ENCODE results near the gene ZNF445. TPM values are rescaled to one million over a fixed set of nuclear protein-coding genes. Genes with fewer than 3 reads are reported as not detected.
A peak's percentile ranks its signal among the peaks of the same experiment; 100 is the strongest.
"Not testable (repeated sequence)": the region's sequence is repeated elsewhere in the genome, so short reads cannot be mapped to it uniquely, and the experiment has no call there.

ZNF445 gene
- polyA plus RNA-seq, 1 donor: 19.4 TPM

DNA sequence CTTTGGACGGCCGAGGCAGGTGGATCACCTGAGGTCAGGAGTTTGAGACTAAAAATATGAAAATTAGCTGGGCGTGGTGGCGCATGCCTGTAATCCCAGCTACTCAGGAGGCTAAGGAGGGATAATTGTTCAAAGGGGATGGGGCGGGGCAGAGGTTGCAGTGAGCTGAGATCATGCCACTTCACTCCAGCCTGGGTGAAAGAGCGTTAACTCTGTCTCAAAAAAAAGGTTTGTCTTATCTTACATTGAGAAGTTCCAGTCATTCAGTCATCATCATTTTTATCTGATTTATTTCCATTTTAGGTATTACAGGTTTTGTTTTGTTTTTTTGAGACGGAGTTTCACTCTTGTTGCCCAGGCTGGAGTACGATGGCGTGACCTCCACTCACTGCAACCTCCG is 2.6 kb downstream of the ZNF445 start:
- DNase-seq: not testable (repeated sequence)

DNA sequence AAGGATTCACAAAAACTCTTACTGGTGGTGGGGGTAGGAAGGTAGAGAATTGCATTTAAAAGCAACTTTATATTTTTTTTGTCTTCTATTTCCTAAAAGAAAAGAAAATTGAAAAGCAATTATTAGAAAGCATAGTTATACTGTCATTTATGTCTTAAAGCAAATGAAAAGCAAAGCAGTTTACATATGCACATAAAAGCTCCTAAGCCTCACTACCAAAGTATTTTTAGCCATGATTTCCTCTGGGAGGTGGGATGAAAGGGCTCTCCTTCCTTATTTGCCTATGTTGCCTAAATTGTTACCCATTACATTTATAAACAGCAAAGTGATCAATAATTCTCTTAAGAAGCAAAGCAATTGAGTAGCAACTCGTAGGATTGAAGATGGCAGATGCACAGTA is 7.0 kb downstream of the ZNF445 start:
- DNase-seq: no peak

DNA sequence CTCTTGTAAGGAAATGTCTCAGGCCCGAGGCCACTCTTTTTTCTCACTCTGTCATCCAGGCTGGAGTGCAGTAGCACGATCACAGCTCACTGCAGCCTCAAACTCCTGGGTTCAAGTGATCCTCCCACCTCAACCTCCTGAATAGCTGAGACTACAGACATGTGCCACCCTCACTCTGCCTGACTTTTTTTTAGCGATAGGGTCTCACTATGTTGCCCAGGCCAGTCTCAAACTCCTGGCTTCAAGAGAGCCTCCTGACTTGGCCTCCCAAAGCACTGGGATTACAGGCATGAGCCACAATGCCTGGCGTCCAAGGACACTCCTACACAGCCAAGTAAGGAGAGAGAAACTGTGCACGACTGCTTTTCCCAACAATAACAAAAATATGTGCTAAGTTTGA is 7.6 kb downstream of the ZNF445 start:
- no peak for DNase-seq

DNA sequence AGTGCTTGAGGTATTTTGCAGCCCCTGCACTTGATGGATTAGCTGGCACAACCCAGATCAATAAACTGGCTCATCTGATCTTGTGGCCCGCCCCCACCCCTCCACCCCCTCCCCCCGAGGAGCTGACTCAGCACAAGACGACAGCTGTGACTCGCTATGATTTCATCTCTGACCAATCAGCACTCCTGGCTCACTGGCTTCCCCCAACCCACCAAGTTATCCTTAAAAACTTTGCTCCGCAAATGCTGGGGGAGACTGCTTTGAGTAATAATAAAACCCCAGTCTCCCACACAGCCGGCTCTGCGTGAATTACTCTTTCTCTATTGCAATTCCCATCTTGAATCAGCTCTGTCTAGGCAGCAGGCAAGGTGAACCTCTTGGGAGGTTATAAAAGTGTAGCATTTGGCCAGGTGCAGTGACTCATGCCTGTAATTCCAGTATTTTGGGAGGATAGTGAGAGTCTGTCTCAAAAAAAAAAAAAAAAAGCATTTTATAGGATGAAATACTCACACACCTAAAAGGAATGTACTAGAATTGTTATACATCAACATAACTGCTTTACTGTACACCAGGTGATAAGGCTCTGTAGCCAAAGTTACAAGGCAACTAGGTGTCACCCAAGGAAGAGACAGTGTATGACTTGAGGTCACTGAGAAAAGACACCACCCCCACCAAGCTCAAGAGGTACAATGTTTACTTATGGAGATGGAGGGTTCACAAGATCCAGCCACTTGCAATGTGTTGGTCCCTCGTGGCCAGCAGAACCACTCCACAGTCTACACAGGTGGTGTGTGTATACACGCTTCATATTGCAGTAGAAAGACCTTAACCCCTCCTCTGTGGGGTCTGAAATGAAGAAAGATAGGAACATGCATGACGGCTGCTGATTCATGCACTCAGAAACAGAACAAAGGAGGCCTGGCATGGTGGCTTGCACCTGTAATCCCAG is 8.6 kb downstream of the ZNF445 start:
- no peak for DNase-seq

DNA sequence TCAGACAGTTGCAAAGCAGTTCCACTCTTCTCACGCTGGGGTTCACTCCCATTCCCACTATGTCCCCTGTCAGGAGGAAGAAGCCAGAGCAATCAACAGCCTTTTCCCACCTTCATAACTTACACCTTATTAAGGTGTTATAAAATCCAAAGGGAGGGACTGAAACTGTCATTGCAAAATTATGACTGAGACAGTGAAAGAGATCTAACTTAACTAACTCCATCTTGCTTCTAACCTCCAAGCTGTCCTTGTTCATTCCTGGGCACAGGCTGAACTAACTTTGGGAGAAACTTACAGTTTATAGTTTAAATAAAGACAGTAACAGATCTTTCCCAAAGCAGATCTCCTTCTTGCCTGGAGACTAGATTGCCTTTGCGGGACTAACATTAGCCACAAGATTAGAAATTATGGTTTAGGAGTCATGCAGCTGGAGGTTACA is 9.4 kb downstream of the ZNF445 start:
- not testable (repeated sequence) for DNase-seq

DNA sequence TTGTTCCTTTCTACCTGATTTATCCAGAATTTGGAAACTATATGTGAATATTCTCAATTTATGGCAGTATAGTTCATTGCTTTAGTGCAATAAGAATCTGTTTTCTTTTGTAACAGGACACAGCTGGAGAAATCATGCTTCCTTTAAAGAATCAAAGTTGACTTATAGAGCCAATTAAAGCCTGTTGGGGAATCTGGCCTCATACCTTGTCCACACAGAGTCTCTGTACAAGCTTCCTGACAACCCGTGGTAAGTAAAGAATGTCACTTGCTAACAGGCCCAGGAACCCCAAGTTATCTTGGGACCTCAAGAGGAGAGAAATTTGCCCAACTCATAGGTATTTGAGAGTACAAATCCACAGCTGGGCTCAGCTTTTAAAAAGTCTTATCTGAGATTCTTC is 10.2 kb downstream of the ZNF445 start:
- no peak for DNase-seq

DNA sequence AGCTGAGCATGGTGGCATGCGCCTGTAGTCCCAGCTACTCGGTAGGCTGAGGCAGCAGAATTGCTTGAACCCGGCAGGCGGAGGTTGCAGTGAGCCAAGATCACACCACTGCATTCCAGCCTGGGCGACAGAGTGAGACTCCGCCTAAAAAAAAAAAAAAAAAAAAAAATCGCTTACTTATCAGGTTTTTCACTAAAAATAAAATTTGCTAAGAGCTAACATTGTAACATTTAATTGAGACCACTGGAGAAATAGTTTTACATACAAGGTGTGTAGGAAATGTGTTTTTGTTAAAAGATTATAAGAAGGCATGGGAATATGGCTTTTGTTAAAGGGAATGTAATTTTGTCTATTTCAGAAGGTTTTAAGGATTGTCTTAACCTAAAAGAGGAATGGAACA is 12.6 kb downstream of the ZNF445 start:
- DNase-seq: not testable (repeated sequence)

DNA sequence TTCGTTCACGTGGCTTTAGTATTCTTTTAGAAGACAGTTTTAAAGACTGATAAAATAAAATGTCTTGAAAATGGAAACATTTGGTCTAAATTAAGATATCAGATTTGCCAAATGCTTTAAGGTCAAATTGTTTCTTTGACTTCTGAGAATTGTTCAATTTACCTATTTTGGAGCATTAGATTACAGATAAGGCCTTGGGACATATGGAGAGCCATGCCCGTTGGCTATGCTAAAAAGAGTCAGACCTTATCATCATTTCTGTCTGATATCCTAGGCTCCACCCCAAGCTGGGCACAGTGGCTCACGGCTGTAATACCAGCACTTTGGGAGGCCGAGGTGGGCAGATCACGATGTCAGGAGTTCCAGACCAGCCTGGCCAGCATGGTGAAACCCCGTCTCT is 13.0 kb downstream of the ZNF445 start:
- DNase-seq: no peak

DNA sequence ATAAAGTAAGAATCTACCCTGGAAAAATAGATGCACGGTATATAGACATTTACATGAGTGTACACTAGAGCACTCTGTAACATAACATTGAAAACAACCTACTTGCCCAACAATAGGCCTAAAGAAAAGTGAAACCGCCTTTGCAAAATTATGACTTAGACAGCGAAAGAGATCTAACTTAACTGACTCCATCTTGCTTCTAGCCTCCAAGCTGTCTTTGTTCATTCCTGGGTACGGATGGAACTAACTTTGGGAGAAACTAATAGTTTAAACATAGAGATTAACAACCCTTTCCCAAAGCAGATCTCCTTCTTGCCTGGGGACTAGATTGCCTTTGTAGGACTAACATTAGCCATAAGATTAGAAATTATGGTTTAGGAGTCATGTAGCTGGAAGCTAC is 17.4 kb downstream of the ZNF445 start:
- DNase-seq: not testable (repeated sequence)

DNA sequence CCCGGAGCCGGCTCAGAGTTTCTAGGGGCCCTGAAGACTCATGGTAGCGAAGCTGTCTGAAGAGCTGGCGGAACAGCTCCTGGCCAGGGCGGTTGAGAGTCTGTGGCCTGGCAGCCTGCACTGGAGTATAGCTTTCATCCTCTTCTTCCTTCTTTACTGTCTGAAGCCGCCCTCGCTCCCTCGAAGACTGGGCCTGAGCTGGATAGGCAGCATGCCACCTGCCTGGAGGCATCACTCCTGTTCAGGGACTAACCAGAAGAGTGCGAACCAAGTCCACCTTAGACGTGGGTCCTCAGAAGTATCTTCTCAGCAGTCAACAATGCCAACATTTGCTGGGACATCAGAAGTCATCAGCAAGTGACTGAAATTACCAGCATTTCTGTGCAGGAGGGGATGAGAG is 22.2 kb downstream of the ZNF445 start:
- DNase-seq: no peak

DNA sequence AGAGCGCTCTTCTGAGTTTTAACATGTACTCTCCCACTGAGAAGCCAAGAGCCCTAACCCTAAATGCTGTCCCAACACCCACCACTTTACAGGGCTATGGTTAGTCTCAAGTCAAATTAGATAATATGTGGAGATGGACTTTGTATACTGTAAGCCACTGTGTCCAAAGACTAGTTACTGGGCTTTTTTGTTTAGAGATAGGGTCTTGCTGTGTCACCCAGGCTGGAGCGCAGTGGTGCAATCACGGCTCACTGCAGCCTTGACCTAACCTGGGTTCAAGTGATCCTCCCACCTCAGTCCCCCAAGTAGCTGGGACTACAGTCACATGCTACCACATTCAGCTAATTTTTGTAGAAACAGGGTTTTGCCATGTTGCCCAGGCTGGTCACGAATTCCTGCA is 23.2 kb downstream of the ZNF445 start:
- no peak for DNase-seq

DNA sequence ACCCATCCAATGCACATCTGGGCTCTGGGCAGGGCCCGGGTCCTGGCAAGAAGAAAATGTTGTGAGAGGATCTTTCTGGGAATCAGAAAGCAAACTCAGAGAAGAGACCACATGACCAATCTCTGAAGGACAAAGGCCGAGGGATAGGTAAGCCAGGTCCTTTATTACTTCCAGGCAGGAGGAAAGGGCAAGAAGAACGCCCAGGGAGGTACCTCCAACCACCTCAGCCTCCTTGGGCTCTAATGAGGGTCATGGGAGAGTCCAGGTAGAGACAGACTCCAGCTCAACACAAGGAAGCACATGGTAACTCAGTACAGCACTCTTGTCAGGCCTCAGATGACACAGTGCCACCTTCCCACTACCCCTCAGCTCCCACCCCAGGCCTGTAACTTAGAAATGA is 26.0 kb downstream of the ZNF445 start:
- no peak for DNase-seq

DNA sequence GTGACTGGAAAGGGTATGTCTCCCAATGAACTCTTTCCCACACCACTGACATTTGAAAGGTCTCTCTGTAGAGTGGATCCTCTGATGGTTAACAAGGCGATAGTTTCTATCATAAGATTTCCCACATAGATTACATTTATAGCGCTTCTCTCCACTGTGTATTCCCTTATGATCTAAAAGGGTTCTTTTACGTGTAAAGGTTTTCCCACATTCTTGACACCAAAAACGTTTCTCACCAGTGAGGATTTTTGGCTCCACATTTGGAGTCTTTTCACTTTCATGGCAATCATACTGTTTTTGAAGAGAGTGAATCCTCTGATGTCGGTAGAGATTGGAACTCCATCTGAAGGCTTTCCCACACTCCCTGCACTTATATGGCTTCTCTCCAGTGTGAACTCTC is 30.5 kb downstream of the ZNF445 start:
- DNase-seq: no peak

DNA sequence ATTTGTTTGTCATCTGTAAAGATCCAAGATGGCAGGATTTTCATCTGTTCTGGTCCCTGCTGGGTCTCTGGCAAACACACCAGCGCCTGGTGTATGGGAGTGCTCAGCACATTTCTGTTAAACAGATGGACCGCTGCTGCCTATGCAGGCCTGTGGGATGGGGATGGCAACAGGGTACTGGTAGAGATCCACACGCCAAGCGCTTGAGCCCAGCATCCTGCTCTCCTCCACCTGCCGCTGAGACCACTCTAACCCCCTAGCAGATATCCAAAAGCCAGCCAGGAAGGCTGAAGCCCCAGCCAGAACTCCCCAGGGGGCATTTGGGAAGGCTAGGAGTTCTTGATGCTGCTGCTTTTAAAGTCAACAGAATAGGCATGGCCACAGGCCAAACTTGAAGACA is 31.7 kb downstream of the ZNF445 start:
- DNase-seq: no peak

DNA sequence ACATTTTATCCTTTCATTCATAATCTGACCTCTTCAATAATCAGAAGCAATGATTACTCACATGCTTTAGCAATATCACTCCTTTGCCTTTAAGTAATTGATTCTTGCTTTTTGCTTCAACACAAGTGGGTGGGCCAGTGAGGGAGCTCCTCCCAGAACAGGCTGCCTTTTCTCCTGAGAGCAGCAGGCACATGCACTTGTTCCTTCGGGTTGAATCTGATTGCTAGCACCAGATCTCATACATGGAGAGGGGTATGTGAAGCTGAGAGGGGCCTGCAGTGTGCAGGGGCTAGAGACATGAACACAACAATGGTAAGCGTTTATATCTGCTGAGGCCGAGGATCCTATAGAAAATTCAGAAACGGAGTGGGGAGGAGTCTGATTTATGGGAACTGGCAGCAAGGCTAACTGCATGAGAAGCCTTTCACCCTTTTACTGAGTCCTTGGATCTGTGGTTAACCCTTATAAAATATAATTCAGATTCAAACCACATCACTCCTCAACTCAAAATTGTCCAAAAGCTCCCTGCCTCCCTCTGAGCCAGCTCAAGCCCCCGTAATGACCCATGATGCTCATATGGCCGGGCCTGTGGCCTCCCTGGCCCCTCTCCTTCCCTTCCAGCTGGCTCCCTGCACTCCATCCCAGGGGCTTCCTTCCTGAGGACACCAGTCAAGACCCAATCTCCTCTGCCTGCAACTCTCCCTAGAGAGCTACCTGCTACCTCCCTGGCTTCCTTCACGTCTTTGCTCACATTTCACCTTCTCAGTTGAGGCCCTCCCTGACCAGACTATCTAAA is 32.4 kb downstream of the ZNF445 start:
- no peak for DNase-seq

DNA sequence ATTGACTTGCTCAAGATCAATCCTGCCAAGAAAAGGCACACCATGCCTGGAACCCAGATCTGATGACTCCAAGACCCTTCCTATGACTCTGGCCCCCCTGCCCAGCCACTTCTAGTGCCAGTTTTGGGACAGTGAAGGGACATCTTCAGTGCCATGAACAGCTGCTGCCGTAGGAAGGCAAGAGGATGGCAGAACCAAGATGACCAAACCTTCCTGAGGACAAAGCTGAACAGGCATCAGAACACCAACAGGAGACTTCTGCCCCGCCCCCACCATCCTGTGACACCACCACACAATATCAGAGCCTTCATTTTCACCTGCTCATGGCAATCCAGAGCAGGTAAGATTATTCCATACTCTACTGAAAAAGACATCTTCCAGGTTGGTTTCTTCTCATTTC is 33.0 kb downstream of the ZNF445 start:
- no peak for DNase-seq

DNA sequence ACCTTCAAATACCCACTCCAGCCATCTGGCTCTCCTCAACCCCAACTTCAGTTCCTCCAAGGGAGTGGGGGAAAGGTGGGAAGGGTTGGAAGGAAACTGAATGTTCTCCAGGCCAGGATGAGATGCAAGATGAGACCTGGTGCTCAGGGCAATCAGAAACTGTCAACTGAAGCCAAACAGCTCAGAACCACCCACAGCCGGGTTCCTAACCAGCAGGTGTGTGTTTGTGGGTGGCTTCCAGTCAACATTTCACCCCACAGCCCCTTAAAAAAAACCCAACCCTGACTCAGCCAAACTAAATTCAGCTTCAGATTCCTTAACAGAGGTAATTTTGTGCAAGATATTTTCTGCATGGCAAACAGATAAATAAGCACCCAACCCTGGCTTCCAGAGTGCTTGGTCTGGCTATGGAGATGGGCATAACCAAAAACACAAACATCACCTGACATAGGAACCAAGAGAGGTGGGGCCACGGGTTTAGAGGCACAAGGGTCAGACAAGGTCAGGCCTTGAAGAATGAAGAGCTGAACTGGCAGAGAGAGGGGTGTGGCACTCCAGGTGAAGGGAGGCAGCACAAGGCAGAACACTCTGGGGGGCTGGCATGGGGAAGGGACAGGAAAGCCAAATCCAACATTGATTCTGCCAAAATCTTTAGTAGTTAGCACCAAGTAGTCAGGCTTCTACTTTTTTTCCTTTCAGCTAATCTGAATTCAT is 34.7 kb downstream of the ZNF445 start:
- no peak for DNase-seq

DNA sequence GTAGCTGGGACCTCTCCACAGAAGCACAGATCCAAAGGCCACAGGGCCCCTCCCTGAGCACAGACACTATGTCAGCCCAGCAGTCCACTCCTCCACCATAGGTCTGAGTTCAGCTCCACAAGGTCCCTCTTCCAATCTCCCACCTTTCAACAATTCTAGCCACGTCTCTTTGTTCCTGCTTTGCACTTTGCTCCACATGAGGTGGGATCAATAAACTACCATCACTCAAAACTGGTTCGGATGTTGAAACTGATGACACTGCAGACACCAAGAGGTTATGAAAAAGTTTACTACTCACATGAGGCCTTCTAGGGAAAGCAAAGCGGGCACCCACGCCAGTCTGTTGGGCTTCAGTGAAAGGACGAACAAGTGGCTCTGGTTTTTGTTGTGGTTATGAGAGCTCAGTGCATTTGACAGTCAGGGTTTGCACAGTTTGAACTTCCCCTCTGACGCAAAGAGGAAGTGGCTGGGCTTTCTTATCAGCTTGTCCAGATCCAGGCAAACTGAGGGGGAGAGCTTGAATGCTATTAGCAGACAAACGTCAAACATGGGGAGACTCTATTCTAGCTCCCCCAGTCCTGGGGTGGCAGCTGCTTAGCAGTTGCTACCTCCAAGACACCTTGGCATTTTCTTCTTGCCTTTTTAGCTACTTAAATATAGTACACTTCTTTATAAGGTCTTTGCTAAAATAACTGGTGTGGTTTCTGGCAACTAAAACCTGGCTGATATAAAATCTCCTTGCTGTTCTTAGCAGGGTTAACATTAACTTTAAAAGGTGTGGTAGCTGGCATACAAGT is 37.8 kb downstream of the ZNF445 start:
- peak; percentile 25 for DNase-seq

DNA sequence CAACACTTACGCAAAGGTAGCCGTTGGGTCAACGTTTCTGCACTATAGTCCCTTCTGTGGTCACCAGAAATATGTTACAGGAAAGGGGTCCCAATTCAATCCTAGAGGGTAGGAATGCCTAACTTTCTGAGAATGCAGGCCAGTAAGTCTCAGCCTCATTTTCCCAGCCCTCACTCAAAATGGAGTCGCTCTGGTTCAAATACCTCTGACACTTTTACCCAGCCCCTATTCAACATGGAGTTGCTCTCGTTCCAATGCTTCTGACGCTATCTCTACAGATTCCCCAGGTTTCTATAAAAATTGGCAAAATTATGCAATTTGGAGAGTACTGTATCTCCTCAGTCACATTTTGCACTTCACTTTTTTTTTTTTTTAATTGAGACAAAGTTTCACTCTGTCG is 39.7 kb downstream of the ZNF445 start:
- DNase-seq: no peak

DNA sequence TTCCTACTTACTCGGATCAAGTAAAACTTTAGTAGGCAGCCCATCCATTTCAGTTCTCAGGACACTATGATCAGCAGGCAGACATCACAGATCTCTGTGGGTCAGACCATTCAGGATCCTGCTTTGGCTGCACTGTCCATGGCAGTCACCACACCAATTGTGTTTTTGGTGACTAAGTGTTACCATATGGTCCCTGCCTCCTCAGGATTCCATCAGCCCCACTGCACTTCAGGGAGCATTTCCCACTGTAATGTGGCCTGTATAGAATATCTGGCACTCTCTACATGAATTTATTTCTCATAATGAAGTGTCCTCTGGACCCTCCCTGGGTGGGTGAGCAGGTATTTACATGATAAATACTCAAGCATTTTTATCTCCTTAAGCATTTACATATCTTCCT is 41.3 kb downstream of the ZNF445 start:
- DNase-seq: no peak

DNA sequence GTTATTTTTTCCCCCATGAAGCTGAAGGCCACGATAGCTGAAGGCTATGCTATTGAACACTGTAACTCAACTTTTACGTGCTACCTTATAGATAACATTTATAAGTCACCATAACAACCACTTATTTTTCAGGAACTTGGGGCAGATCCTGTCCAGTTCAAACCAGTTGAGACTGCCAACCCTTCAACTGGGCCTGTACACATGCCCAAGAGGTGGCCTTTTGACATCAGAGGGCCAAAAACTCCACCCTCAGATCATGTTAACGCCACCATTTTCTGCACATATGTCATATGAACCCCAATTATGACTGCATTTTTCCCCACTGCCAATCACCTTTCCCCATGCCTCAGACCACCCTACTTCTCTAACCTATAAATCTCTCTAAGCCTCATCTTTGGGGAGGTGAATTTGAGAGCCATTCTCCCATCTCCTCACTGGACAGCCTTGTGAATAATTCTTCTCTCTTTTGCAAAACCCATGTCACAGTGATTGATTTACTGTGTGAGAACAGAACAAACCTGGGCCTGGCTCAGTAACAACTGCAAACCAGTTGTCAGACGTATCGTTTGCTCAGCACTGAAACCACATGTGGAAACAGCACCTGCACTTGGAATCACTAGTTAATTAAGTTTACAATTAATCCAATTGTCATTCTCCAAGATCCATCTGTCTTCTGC is 42.5 kb downstream of the ZNF445 start:
- no peak for DNase-seq

DNA sequence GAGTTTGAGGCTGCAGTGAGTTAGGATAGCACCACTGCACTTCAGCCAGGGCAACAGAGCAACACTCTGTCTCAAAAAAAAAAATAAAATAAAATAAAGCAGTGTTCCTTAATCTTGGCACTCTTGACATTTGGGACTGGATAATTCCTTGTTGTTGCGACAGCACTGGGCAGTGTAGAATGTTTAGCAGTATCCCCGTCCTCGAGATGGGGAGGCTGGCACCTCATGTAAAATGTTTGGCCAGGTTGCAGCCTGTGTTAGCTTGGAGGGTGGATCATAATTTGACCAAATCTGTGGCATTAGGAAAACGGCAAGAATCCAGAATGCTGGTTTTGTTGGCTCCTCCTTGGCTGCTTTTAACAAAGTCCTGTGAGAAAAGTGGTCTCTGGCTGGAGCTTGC is 47.0 kb downstream of the ZNF445 start:
- DNase-seq: no peak
